OCI-LY1 (cell line): ENCODE data around the gene MAST4.

Experiments
- EZH2 ChIP-seq: fragments of 200-600 bp; sonication (generic), shearing (Covaris generic); IDR thresholded peaks from 2 replicates; pipeline ENCODE4 v1.8.0; 2017; ENCODE audit warnings: borderline replicate concordance, mixed run types, mild to moderate bottlenecking, antibody characterized with exemption, low read length, moderate library complexity, mixed read lengths
- TF ChIP-seq, protein P1 (sequence below): fragments of 200-600 bp; sonication (generic), shearing (Covaris generic); IDR thresholded peaks from 2 replicates; pipeline ENCODE4 v1.5.1; 2017; ENCODE audit warnings: mild to moderate bottlenecking, antibody characterized with exemption, low read length, moderate library complexity, mixed read lengths

DNA sequence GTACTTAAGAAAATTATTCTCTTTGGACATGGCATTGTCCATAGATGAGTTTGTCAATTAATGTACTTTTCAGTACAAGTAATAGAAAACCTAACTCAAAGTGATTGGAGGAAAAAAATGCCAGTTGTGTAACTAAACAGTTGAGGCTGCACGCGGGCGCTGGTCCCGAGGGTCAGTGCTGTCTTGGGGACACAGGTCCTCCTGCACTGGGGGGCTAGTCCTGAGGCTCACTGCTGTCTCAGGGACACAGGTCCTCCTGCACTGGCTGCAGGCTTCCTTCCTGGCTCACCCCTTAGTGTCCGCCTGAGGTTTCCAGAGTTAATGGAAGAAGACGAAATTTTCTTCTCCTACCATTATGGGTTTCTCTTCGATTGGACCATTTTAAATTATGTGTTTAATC is 319.3 kb downstream of the MAST4 start:
- TF ChIP-seq, protein P1, sequence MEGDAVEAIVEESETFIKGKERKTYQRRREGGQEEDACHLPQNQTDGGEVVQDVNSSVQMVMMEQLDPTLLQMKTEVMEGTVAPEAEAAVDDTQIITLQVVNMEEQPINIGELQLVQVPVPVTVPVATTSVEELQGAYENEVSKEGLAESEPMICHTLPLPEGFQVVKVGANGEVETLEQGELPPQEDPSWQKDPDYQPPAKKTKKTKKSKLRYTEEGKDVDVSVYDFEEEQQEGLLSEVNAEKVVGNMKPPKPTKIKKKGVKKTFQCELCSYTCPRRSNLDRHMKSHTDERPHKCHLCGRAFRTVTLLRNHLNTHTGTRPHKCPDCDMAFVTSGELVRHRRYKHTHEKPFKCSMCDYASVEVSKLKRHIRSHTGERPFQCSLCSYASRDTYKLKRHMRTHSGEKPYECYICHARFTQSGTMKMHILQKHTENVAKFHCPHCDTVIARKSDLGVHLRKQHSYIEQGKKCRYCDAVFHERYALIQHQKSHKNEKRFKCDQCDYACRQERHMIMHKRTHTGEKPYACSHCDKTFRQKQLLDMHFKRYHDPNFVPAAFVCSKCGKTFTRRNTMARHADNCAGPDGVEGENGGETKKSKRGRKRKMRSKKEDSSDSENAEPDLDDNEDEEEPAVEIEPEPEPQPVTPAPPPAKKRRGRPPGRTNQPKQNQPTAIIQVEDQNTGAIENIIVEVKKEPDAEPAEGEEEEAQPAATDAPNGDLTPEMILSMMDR = no peak
- no peak for TF ChIP-seq EZH2
